Measurements from ENCODE around the gene MMP21. TPM values are rescaled to one million over a fixed set of nuclear protein-coding genes. Genes with fewer than 3 reads are reported as not detected.

The MMP21 gene
- total and polyA plus RNA-seq, 2 of the 13 experiments (the other 11 are each of a cell fraction or from before 2014, with no cell fraction given): not detected

DNA sequence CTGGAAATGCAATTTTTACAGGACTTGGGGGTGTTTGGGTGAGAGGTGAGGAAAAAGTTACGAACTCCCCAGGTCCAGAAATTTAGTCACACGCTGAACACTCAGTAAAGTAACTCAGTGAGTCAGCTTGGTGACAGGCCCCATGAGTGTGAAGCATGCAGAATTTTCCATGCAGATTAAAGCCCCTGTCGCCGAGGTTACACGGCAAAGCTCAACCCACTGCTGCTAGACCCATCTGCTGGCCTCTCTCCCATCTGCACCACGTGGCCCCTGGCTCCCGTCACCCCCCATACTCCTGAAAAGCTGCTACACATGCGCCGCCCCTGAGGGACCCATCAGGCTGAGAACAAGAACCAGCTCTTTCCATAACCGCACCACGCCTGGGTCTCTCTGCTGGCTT is 7.0 kb upstream of the MMP21 start:
- Histone ChIP-seq H3K9me3 (ENCODE audit: low read length) (no peaks in the 10 kb centered on the region), H3K4me2 (ENCODE audit: low read depth, low read length) (no peak overlapping the region), H3K27ac (ENCODE audit: extremely low read length, insufficient read depth, low read length) (no peak overlapping the region), H3K4me3 (replicated peaks in 1 of 3; ENCODE audit: insufficient read depth in 1 of 3, low read depth in 2 of 3, low read length in 3 of 3) (no peak overlapping the region), H3K27me3 (ENCODE audit: control insufficient read depth in 1 of 2, insufficient read depth in 2 of 2, low read length in 2 of 2) (no peaks in the 10 kb centered on the region; a peak in 2 of 5 replicates), H3K36me3 (replicated peaks in 1 of 2; ENCODE audit: control insufficient read depth in 1 of 2, insufficient read depth in 2 of 2, low read length in 2 of 2) (no peaks in the 10 kb centered on the region), H3K79me2 (ENCODE audit: insufficient read depth, low read length) (no peaks in the 10 kb centered on the region), H3K9ac (ENCODE audit: insufficient read depth, low read depth, low read length) (no peak overlapping the region), H4K20me1 (ENCODE audit: insufficient read depth, low read length) (no peaks in the 10 kb centered on the region), H2AFZ (ENCODE audit: low read length) (no peak overlapping the region), H3K4me1 (ENCODE audit: insufficient read depth, low read length) (peaks cover 29% of the 10 kb centered on the region)
- no peak for ATAC-seq
- DNase-seq (ENCODE audit: low spot score): no peak
- ChIA-PET POLR2A (no interaction called here), CTCF (ENCODE audit: low intra/inter-chr PET ratio, low total read pairs) (no interaction called here)
- no peak for FAIRE-seq
- BruUV-seq (replicated peaks): no TSS peak
- 67% methylated on average over 9 of the region's 11 CpGs for WGBS (ENCODE audit: low lambda C conversion rate)
- intact Hi-C loops (cut with micrococcal nuclease; ENCODE audit: unreplicated experiment): no loop called here
- in situ Hi-C loops (cut with HindIII; ENCODE audit: extremely low pct_ligation_motif_present, low pct_unique_long_range_greater_than_20kb): no loop called here
- TF ChIP-seq CREB1 (IDR thresholded peaks at IDR 0.05) (no peak), CREB1 (CRISPR knock-in tag; IDR thresholded peaks at IDR 0.05) (no peak), CHD4 (IDR thresholded peaks at IDR 0.05; ENCODE audit: borderline replicate concordance, low read length) (no peak), KAT7 (CRISPR knock-in tag; IDR thresholded peaks at IDR 0.05; ENCODE audit: borderline replicate concordance) (no peak), SIX1 (CRISPR knock-in tag; IDR thresholded peaks at IDR 0.05; ENCODE audit: borderline replicate concordance) (no peak), SMAD1 (CRISPR knock-in tag; IDR thresholded peaks at IDR 0.05; ENCODE audit: borderline replicate concordance, low read depth) (no peak), ZBTB7B (CRISPR knock-in tag; IDR thresholded peaks at IDR 0.05) (no peak), ZNF383 (CRISPR knock-in tag; IDR thresholded peaks at IDR 0.05; ENCODE audit: borderline replicate concordance) (no peak), NR2F6 (IDR thresholded peaks at IDR 0.05) (no peak), NR2F6 (CRISPR knock-in tag; IDR thresholded peaks at IDR 0.05) (no peak), DR1 (CRISPR knock-in tag; IDR thresholded peaks at IDR 0.05) (no peak), ZNF496 (CRISPR knock-in tag; IDR thresholded peaks at IDR 0.05; ENCODE audit: insufficient replicate concordance) (no peak), ZNF138 (CRISPR knock-in tag; IDR thresholded peaks at IDR 0.05; ENCODE audit: low read depth) (no peak), SOX13 (IDR thresholded peaks at IDR 0.05) (no peak), SOX13 (CRISPR knock-in tag; conservative IDR thresholded peaks at IDR 0.05 in 1 of 2, IDR thresholded peaks at IDR 0.05 in 1 of 2) (no peak)
- TF ChIP-seq, protein P1, sequence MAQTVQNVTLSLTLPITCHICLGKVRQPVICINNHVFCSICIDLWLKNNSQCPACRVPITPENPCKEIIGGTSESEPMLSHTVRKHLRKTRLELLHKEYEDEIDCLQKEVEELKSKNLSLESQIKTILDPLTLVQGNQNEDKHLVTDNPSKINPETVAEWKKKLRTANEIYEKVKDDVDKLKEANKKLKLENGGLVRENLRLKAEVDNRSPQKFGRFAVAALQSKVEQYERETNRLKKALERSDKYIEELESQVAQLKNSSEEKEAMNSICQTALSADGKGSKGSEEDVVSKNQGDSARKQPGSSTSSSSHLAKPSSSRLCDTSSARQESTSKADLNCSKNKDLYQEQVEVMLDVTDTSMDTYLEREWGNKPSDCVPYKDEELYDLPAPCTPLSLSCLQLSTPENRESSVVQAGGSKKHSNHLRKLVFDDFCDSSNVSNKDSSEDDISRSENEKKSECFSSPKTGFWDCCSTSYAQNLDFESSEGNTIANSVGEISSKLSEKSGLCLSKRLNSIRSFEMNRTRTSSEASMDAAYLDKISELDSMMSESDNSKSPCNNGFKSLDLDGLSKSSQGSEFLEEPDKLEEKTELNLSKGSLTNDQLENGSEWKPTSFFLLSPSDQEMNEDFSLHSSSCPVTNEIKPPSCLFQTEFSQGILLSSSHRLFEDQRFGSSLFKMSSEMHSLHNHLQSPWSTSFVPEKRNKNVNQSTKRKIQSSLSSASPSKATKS (CRISPR knock-in tag; IDR thresholded peaks at IDR 0.05): no peak
- TF ChIP-seq, protein P2, sequence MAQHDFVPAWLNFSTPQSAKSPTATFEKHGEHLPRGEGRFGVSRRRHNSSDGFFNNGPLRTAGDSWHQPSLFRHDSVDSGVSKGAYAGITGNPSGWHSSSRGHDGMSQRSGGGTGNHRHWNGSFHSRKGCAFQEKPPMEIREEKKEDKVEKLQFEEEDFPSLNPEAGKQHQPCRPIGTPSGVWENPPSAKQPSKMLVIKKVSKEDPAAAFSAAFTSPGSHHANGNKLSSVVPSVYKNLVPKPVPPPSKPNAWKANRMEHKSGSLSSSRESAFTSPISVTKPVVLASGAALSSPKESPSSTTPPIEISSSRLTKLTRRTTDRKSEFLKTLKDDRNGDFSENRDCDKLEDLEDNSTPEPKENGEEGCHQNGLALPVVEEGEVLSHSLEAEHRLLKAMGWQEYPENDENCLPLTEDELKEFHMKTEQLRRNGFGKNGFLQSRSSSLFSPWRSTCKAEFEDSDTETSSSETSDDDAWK (CRISPR knock-in tag; IDR thresholded peaks at IDR 0.05): no peak
